ENCODE measurements around the gene ATP13A3.

- no peak for TF ChIP-seq POLR2AphosphoS5 (IDR thresholded peaks at IDR 0.05)
- TF ChIP-seq CTCF (IDR thresholded peaks at IDR 0.05) = no peak
- no peak for TF ChIP-seq POLR2A (IDR thresholded peaks at IDR 0.05)
- no peak for TF ChIP-seq EP300 (IDR thresholded peaks at IDR 0.05)
Observed at GRCh38 chr3:194401868-194402329, 84.9 kb downstream of the ATP13A3 start.

All from gastroesophageal sphincter (tissue), 3 donors.